Caco-2 (cell line): ENCODE data around the gene MRPS35. TPM values are rescaled to one million over a fixed set of nuclear protein-coding genes. Genes with fewer than 3 reads are reported as not detected.

Source experiments
- BruUV-seq: library from RNA; stranded (reverse); fragments of 400-500 nt; replicated peaks from 2 replicates; lab custom pipeline; 2021; lab: Mats Ljungman, UMichigan
- CTCF ChIA-PET: fragments of 300-600 bp; sonication (Branson Sonifier 250); formaldehyde crosslinking; loops from one replicate; lab custom pipeline; 2022; ENCODE audit warnings: antibody characterized with exemption; lab: Charles Lee
- POLR2A ChIA-PET: fragments of 300-600 bp; sonication (Branson Sonifier 250); formaldehyde crosslinking; loops from one replicate; lab custom pipeline; 2022; ENCODE audit warnings: antibody characterized with exemption; lab: Charles Lee
- DNase-seq, 2 experiments: peaks; one replicate each; pipeline versions ENCODE4 v3.0.0 to v3.0.0-alpha.2; 2020 to 2022
- H3K27me3 ChIP-seq: replicated peaks from 2 replicates; pipeline ENCODE4 v1.6.0; 2011; ENCODE audit warnings: low read length; ENCODE audit not compliant: control insufficient read depth, insufficient read depth
- H3K36me3 ChIP-seq: 2 replicates; pipeline ENCODE4 v1.5.1; 2011; ENCODE audit warnings: low read length; ENCODE audit not compliant: control insufficient read depth, insufficient read depth
- H3K4me1 ChIP-seq: fragments of 250-450 bp; sonication (Bioruptor Pico); 2 replicates; pipeline ENCODE4 v1.5.1; 2020; ENCODE audit warnings: mild to moderate bottlenecking
- H3K4me3 ChIP-seq: 2 replicates; pipeline ENCODE4 v1.5.1; 2011; ENCODE audit warnings: low read depth, mild to moderate bottlenecking, control low read depth, low read length
- H3K9me3 ChIP-seq: fragments of 250-450 bp; sonication (Bioruptor Pico); 2 replicates; pipeline ENCODE4 v1.5.1; 2020; ENCODE audit warnings: mild to moderate bottlenecking, moderate library complexity
- H3K27ac Mint-ChIP-seq: one replicate; pipeline ENCODE4 v1.8.0; 2022; ENCODE audit warnings: mixed read lengths; ENCODE audit not compliant: unreplicated experiment
- H3K27me3 Mint-ChIP-seq: one replicate; pipeline ENCODE4 v1.8.0; 2022; ENCODE audit warnings: mixed read lengths; ENCODE audit not compliant: insufficient read depth, unreplicated experiment
- H3K36me3 Mint-ChIP-seq: one replicate; pipeline ENCODE4 v1.8.0; 2022; ENCODE audit warnings: mild to moderate bottlenecking, mixed read lengths; ENCODE audit not compliant: insufficient read depth, unreplicated experiment
- H3K4me1 Mint-ChIP-seq: one replicate; pipeline ENCODE4 v1.8.0; 2022; ENCODE audit warnings: low read depth, mixed read lengths; ENCODE audit not compliant: unreplicated experiment
- H3K4me3 Mint-ChIP-seq: one replicate; pipeline ENCODE4 v1.8.0; 2022; ENCODE audit warnings: mild to moderate bottlenecking, moderate library complexity, mixed read lengths; ENCODE audit not compliant: unreplicated experiment
- H3K9me3 Mint-ChIP-seq: one replicate; pipeline ENCODE4 v1.8.0; 2022; ENCODE audit warnings: mixed read lengths; ENCODE audit not compliant: unreplicated experiment
- CTCF ChIP-seq, 2 experiments: fragments of 200-600 bp in 1 of 2; IDR thresholded peaks; 1 replicate in 1 of 2; 2 replicates in 1 of 2; pipeline versions ENCODE4 v1.5.1 to v1.8.0; 2011 to 2022; ENCODE audit warnings: antibody characterized with exemption in 1 of 2, control low read depth in 1 of 2, inconsistent platforms in 1 of 2, low read depth in 1 of 2, low read length in 1 of 2, mild to moderate bottlenecking in 1 of 2, moderate library complexity in 1 of 2; ENCODE audit not compliant: insufficient read depth in 1 of 2, severe bottlenecking in 1 of 2, unreplicated experiment in 1 of 2
- intact Hi-C: fragments of 100-400 bp; cut with micrococcal nuclease; formaldehyde crosslinking; loops from one replicate; pipeline ENCODE4 v1.10.0; 2022; ENCODE audit not compliant: unreplicated experiment
- total RNA-seq: library from RNA; stranded (reverse); gene quantifications from 2 replicates; pipeline ENCODE4 v1.2.3, GENCODE V29; 2022

Gene MRPS35
- total RNA-seq, 1 experiment from 2014 or later, result 135 TPM

- no peaks in the 10 kb centered on the region for H3K4me1 Mint-ChIP-seq
Measured at GRCh38 chr12:27762757-27763156, 52.1 kb downstream of the MRPS35 start.

GRCh38 chr12:27766587-27766986, 56.0 kb downstream of the MRPS35 start:
- ChIA-PET CTCF (no interaction called here), POLR2A (no interaction called here)
- no peaks in the 10 kb centered on the region for H3K9me3 Mint-ChIP-seq
- Histone ChIP-seq H3K4me1 (peaks cover 3% of the 10 kb centered on the region; the same call in 1 of the 2 replicates), H3K36me3 (no peaks in the 10 kb centered on the region), H3K27me3 (no peaks in the 10 kb centered on the region), H3K4me3 (no peak overlapping the region), H3K9me3 (no peaks in the 10 kb centered on the region)
- H3K4me3 Mint-ChIP-seq, result no peak overlapping the region
- no peak overlapping the region for H3K27ac Mint-ChIP-seq
- no peaks in the 10 kb centered on the region for H3K4me1 Mint-ChIP-seq
- BruUV-seq, result no TSS peak
- H3K36me3 Mint-ChIP-seq, result no peaks in the 10 kb centered on the region
- no peak for DNase-seq
- no peaks in the 10 kb centered on the region for H3K27me3 Mint-ChIP-seq
- intact Hi-C loops, result no loop called here
- TF ChIP-seq CTCF (IDR thresholded peaks at IDR 0.05; ENCODE audit: insufficient read depth in 1 of 2, low read depth in 1 of 2, low read length in 1 of 2, severe bottlenecking in 1 of 2, unreplicated experiment in 1 of 2), result no peak

More at GRCh38 chr12:27762757-27763156, 52.1 kb downstream of the MRPS35 start:
- intact Hi-C loops, result no loop called here
- no peaks in the 10 kb centered on the region for H3K27me3 ChIP-seq
- no peak for DNase-seq
- Mint-ChIP-seq H3K27me3 (no peaks in the 10 kb centered on the region), H3K27ac (no peak overlapping the region), H3K9me3 (no peaks in the 10 kb centered on the region), H3K4me3 (no peak overlapping the region), H3K36me3 (peaks cover 6% of the 10 kb centered on the region)
- H3K9me3 ChIP-seq, result no peaks in the 10 kb centered on the region
- ChIA-PET POLR2A (no interaction called here), CTCF (no interaction called here)
- peaks cover 3% of the 10 kb centered on the region; the same call in 1 of the 2 replicates for H3K4me1 ChIP-seq
- BruUV-seq, result no TSS peak
- no peak overlapping the region for H3K4me3 ChIP-seq
- H3K36me3 ChIP-seq, result no peaks in the 10 kb centered on the region
- no peak for TF ChIP-seq CTCF (IDR thresholded peaks at IDR 0.05; ENCODE audit: insufficient read depth in 1 of 2, low read depth in 1 of 2, low read length in 1 of 2, severe bottlenecking in 1 of 2, unreplicated experiment in 1 of 2)

- CTCF ChIA-PET, result no interaction called here
- no peaks in the 10 kb centered on the region for H3K27me3 Mint-ChIP-seq
- no peaks in the 10 kb centered on the region for H3K4me1 Mint-ChIP-seq
- no peaks in the 10 kb centered on the region for H3K9me3 ChIP-seq
- no peak overlapping the region for H3K4me3 ChIP-seq
- H3K27me3 ChIP-seq, result no peaks in the 10 kb centered on the region
- no peak overlapping the region for H3K27ac Mint-ChIP-seq
- H3K4me3 Mint-ChIP-seq, result no peak overlapping the region
- no TSS peak for BruUV-seq
- H3K4me1 ChIP-seq, result no peaks in the 10 kb centered on the region
- POLR2A ChIA-PET, result no interaction called here
- no peak for DNase-seq
- H3K9me3 Mint-ChIP-seq, result no peaks in the 10 kb centered on the region
- TF ChIP-seq CTCF (IDR thresholded peaks at IDR 0.05; ENCODE audit: insufficient read depth in 1 of 2, low read depth in 1 of 2, low read length in 1 of 2, severe bottlenecking in 1 of 2, unreplicated experiment in 1 of 2), result no peak
- intact Hi-C loops, result no loop called here
- H3K36me3 ChIP-seq, result no peaks in the 10 kb centered on the region
- no peaks in the 10 kb centered on the region for H3K36me3 Mint-ChIP-seq
Measured at GRCh38 chr12:27769142-27769673, 58.6 kb downstream of the MRPS35 start.
